CD4-positive, alpha-beta T cell (primary cell): ENCODE results near the gene FLT3LG. TPM values are rescaled to one million over a fixed set of nuclear protein-coding genes. Genes with fewer than 3 reads are reported as not detected.
"Not testable (repeated sequence)": the region's sequence is repeated elsewhere in the genome, so short reads cannot be mapped to it uniquely, and the experiment has no call there.

Experiments
- ATAC-seq: fragments of 200-7000 bp; cut with Tn5 transposase; one replicate; pipeline ENCODE4 v1.10.0; 2022; ENCODE audit warnings: mild to moderate bottlenecking; ENCODE audit not compliant: poor library complexity
- CTCF ChIA-PET: fragments of 350-600 bp; sonication (Branson Sonifier 250); formaldehyde crosslinking; loops from one replicate; lab custom pipeline; 2021; ENCODE audit warnings: antibody characterized with exemption, inconsistent platforms; lab: Charles Lee
- POLR2A ChIA-PET: fragments of 350-600 bp; sonication (Branson Sonifier 250); formaldehyde crosslinking; loops from one replicate; lab custom pipeline; 2021; ENCODE audit warnings: antibody characterized with exemption, inconsistent platforms; lab: Charles Lee
- DNase-seq, 14 experiments: peaks; one replicate each; pipeline ENCODE4 v3.0.0-alpha.2; 2013 to 2020; ENCODE audit warnings: mixed read lengths in 2 of 14
- H3K27ac ChIP-seq, 2 donors: one replicate each; pipeline versions ENCODE4 v1.5.1 to v1.7.0; 2013; ENCODE audit warnings: low read length in 2 of 2, low read depth in 1 of 2, mild to moderate bottlenecking in 1 of 2
- H3K27me3 ChIP-seq, 2 experiments: 1 replicate in 1 of 2; 2 replicates in 1 of 2; pipeline versions ENCODE4 v1.6.1 to v1.7.0; 2013; ENCODE audit warnings: low read length in 2 of 2, control low read depth in 1 of 2, mild to moderate bottlenecking in 1 of 2, moderate library complexity in 1 of 2; ENCODE audit not compliant: insufficient read depth in 2 of 2, control insufficient read depth in 1 of 2
- H3K36me3 ChIP-seq: one replicate; pipeline ENCODE4 v1.6.1; 2013; ENCODE audit warnings: low read length, control low read depth; ENCODE audit not compliant: insufficient read depth
- H3K4me1 ChIP-seq: one replicate; pipeline ENCODE4 v1.6.1; 2013; ENCODE audit warnings: low read length, control low read depth; ENCODE audit not compliant: insufficient read depth
- H3K4me3 ChIP-seq: one replicate; pipeline ENCODE4 v1.5.1; 2013; ENCODE audit warnings: mild to moderate bottlenecking, low read length, moderate library complexity
- H3K9me3 ChIP-seq, 2 experiments: 1 replicate in 1 of 2; 2 replicates in 1 of 2; pipeline versions ENCODE4 v1.6.1 to v1.7.0; 2013; ENCODE audit warnings: low read length in 2 of 2, mild to moderate bottlenecking in 2 of 2, control low read depth in 1 of 2, moderate library complexity in 1 of 2; ENCODE audit not compliant: control insufficient read depth in 1 of 2, insufficient read depth in 1 of 2
- H3K27ac Mint-ChIP-seq: one replicate; pipeline ENCODE4 v1.8.0; 2020; ENCODE audit warnings: mixed read lengths
- H3K27me3 Mint-ChIP-seq: one replicate; pipeline ENCODE4 v1.8.0; 2021; ENCODE audit warnings: mixed read lengths
- H3K36me3 Mint-ChIP-seq: one replicate; pipeline ENCODE4 v1.8.0; 2021; ENCODE audit warnings: low read depth, mixed read lengths
- H3K4me1 Mint-ChIP-seq: one replicate; pipeline ENCODE4 v1.8.0; 2021; ENCODE audit warnings: low read depth, mixed read lengths
- H3K4me3 Mint-ChIP-seq: one replicate; pipeline ENCODE4 v1.8.0; 2020; ENCODE audit warnings: mild to moderate bottlenecking, mixed read lengths
- H3K9me3 Mint-ChIP-seq: one replicate; pipeline ENCODE4 v1.8.0; 2020; ENCODE audit warnings: mixed read lengths
- intact Hi-C, 2 experiments: fragments of 100-400 bp; cut with DNase I in 1 of 2; cut with micrococcal nuclease in 1 of 2; formaldehyde crosslinking; loops; one replicate each; pipeline versions ENCODE4 v1.15.1 to v1.9.0; 2023 to 2025; cut with DNase I, micrococcal nuclease
- total RNA-seq, 174 experiments: library from RNA in 2 of 174; stranded (reverse) in 2 of 174; gene quantifications; one replicate each; pipeline ENCODE4 v1.2.3 and lab custom pipeline; 2021 to 2026
- TF ChIP-seq, protein P1 (sequence below): fragments of 200-600 bp; IDR thresholded peaks from one replicate; pipeline ENCODE4 v1.8.0; 2022; ENCODE audit warnings: antibody characterized with exemption, mild to moderate bottlenecking

Gene FLT3LG
- total RNA-seq, 2 experiments from 2014 or later, result 311 to 325 TPM

DNA sequence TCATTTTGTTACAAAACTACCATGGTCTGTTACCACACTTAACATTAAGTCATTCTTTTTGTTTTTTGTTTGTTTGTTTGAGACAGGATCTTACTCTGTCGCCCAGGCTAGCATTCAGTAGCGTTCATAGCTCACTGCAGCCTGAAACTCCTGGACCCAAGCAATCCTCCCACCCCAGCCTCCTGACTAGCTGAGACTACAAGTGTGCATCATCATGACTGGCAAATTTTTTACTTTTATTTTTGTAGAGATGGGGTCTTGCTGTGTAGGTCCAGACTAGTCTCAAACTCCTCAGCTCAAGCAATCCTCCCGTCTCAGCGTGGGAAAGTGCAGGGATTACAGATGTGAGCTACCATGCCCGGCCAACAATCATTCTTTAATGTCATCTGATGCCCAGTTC is 17.7 kb upstream of the FLT3LG start:
- Histone ChIP-seq H3K36me3 (peaks cover 30% of the 10 kb centered on the region), H3K27ac (no peak overlapping the region), H3K4me3 (no peak overlapping the region), H3K4me1 (peaks cover 56% of the 10 kb centered on the region), H3K27me3 (no peaks in the 10 kb centered on the region), H3K9me3 (no peaks in the 10 kb centered on the region)
- TF ChIP-seq, protein P1, sequence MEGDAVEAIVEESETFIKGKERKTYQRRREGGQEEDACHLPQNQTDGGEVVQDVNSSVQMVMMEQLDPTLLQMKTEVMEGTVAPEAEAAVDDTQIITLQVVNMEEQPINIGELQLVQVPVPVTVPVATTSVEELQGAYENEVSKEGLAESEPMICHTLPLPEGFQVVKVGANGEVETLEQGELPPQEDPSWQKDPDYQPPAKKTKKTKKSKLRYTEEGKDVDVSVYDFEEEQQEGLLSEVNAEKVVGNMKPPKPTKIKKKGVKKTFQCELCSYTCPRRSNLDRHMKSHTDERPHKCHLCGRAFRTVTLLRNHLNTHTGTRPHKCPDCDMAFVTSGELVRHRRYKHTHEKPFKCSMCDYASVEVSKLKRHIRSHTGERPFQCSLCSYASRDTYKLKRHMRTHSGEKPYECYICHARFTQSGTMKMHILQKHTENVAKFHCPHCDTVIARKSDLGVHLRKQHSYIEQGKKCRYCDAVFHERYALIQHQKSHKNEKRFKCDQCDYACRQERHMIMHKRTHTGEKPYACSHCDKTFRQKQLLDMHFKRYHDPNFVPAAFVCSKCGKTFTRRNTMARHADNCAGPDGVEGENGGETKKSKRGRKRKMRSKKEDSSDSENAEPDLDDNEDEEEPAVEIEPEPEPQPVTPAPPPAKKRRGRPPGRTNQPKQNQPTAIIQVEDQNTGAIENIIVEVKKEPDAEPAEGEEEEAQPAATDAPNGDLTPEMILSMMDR, result no peak
- no peak for ATAC-seq
- H3K4me3 Mint-ChIP-seq, result peak overlapping the region; percentile 38
- ChIA-PET CTCF (interaction anchor here (1.0 to 2.3 kb wide), 3 partner anchors 14 to 17 kb away, joined by 3 to 10 read pairs (median 4); partner anchors contain the start of gene FLT3LG), POLR2A (no interaction called here)
- no peaks in the 10 kb centered on the region for H3K9me3 Mint-ChIP-seq
- peaks cover 37% of the 10 kb centered on the region for H3K4me1 Mint-ChIP-seq
- no peaks in the 10 kb centered on the region for H3K27me3 Mint-ChIP-seq
- intact Hi-C loops, result no loop called here
- no peak for DNase-seq
- H3K27ac Mint-ChIP-seq, result peak overlapping the region; percentile 69
- peaks cover 52% of the 10 kb centered on the region for H3K36me3 Mint-ChIP-seq

DNA sequence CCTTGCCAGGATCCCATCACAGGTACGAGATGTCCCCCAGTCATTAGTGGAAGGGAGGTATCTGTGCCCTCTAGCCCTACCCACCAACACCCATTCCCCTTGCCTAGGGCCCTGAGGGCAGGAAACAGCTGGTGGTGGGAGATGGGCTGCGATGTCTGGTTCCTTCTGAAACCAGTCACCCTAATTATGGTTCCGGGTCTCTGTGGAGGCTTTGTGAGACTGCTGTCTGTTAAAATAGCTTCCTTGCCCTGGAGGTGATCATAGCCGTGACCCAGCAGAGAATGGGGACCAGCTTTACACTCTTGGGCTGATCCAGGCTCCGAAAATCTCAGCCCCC is 15.5 kb upstream of the FLT3LG start:
- H3K27me3 ChIP-seq, result no peaks in the 10 kb centered on the region
- H3K4me1 ChIP-seq, result peaks cover 36% of the 10 kb centered on the region
- Mint-ChIP-seq H3K9me3 (no peaks in the 10 kb centered on the region), H3K36me3 (peaks cover 37% of the 10 kb centered on the region), H3K4me3 (no peak overlapping the region), H3K27me3 (no peaks in the 10 kb centered on the region), H3K4me1 (peaks cover 18% of the 10 kb centered on the region), H3K27ac (peak overlapping the region; percentile 77)
- H3K36me3 ChIP-seq, result peaks cover 33% of the 10 kb centered on the region
- no peaks in the 10 kb centered on the region for H3K9me3 ChIP-seq
- ChIA-PET CTCF (interaction anchor here (1.5 to 2.3 kb wide), 2 partner anchors 12 kb away, joined by 3 to 10 read pairs; no protein-coding TSS in a partner anchor), POLR2A (interaction anchor here (1.1 to 1.6 kb wide), 3 partner anchors 12 to 37 kb away, joined by 4 to 6 read pairs (median 4); partner anchors contain the start of genes FLT3LG and RPS11)
- peak; percentile 24 for ATAC-seq
- DNase-seq, result no peak
- TF ChIP-seq, protein P1, result no peak
- H3K4me3 ChIP-seq, result no peak overlapping the region
- H3K27ac ChIP-seq, result peak overlapping the region; percentile 1 to 45
- intact Hi-C loops, result no loop called here

DNA sequence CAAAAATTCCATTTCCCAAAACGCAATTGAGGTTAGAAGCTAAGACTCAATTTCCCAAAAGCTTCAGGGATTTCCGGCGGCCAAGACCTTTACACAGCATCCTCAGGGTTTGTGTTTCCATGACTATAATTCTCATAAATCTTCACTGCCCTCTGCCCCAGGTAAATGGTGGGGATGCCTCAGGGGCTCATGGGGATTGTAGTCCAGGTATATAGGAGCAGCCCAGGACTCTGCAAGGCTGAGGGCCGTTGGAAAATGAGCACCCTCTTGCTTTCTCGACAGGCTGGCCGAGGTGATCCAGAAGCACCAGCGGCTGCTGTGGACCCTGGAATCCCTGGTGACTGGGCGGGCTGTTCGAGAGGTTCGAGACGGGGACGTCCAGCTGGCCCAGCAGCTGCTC is 14.6 kb upstream of the FLT3LG start:
- CTCF ChIA-PET, result interaction anchor here (1.3 to 1.5 kb wide), 2 partner anchors 13 to 16 kb away, joined by 3 to 4 read pairs; no protein-coding TSS in a partner anchor
- intact Hi-C loops, result no loop called here

DNA sequence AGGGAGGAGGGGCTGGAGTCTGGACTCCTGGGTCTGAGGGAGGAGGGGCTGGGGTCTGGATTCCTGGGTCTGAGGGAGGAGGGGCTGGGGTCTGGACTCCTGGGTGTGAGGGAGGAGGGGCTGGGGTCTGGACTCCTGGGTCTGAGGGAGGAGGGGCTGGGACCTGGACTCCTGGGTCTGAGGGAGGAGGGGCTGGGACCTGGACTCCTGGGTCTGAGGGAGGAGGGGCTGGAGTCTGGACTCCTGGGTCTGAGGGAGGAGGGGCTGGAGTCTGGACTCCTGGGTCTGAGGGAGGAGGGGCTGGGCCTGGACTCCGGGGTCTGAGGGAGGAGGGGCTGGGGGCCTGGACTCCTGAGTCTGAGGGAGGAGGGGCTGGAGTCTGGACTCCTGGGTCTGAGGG is 12.9 kb upstream of the FLT3LG start:
- H3K4me3 Mint-ChIP-seq, intact Hi-C loops, H3K4me3 ChIP-seq, H3K4me1 Mint-ChIP-seq, H3K9me3 Mint-ChIP-seq, POLR2A ChIA-PET, H3K27ac Mint-ChIP-seq, CTCF ChIA-PET, H3K27me3 ChIP-seq, DNase-seq, H3K27me3 Mint-ChIP-seq, H3K9me3 ChIP-seq, ATAC-seq, H3K27ac ChIP-seq: not testable (repeated sequence)
- peaks cover 36% of the 10 kb centered on the region for H3K36me3 Mint-ChIP-seq
- Histone ChIP-seq H3K36me3 (peaks cover 55% of the 10 kb centered on the region), H3K4me1 (peaks cover 44% of the 10 kb centered on the region)

More for the DNA sequence above, 14.6 kb upstream of the FLT3LG start:
- Histone ChIP-seq H3K36me3 (peaks cover 41% of the 10 kb centered on the region), H3K4me1 (peaks cover 34% of the 10 kb centered on the region), H3K27ac (no peak overlapping the region), H3K9me3 (no peaks in the 10 kb centered on the region), H3K27me3 (no peaks in the 10 kb centered on the region), H3K4me3 (no peak overlapping the region)
- POLR2A ChIA-PET, result no interaction called here
- Mint-ChIP-seq H3K4me3 (no peak overlapping the region), H3K27ac (peak overlapping the region; percentile 14), H3K4me1 (peaks cover 10% of the 10 kb centered on the region), H3K36me3 (peaks cover 37% of the 10 kb centered on the region), H3K9me3 (no peaks in the 10 kb centered on the region), H3K27me3 (no peaks in the 10 kb centered on the region)
- TF ChIP-seq, protein P1, result no peak
- DNase-seq, result no peak
- ATAC-seq, result no peak
